Neural progenitor cell (in vitro differentiated cells): ENCODE results near the gene TSHZ3. TPM values are rescaled to one million over a fixed set of nuclear protein-coding genes. Genes with fewer than 3 reads are reported as not detected.

Experiments used
- DNase-seq: peaks from one replicate; pipeline ENCODE4 v3.0.0-alpha.2; 2016; ENCODE audit warnings: low spot score
- H2AFZ ChIP-seq: fragments of 200-600 bp; sonication (generic); replicated peaks from 2 replicates; pipeline ENCODE4 v1.6.1; 2016; ENCODE audit warnings: antibody characterized with exemption
- H3F3A ChIP-seq: fragments of 200-600 bp; sonication (generic); 2 replicates; pipeline ENCODE4 v1.6.1; 2016; ENCODE audit warnings: antibody characterized with exemption, low read depth
- H3K27ac ChIP-seq: fragments of 200-600 bp; sonication (generic); 2 replicates; pipeline ENCODE4 v1.5.1; 2016; ENCODE audit warnings: mild to moderate bottlenecking
- H3K27me3 ChIP-seq: fragments of 200-600 bp; sonication (generic); 2 replicates; pipeline ENCODE4 v1.6.1; 2016; ENCODE audit warnings: mild to moderate bottlenecking, moderate library complexity
- H3K36me3 ChIP-seq: fragments of 200-600 bp; sonication (generic); 2 replicates; pipeline ENCODE4 v1.5.1; 2016
- H3K4me1 ChIP-seq: fragments of 200-600 bp; sonication (generic); 2 replicates; pipeline ENCODE4 v1.6.1; 2016; ENCODE audit warnings: mixed run types
- H3K4me2 ChIP-seq: fragments of 200-600 bp; sonication (generic); 2 replicates; pipeline ENCODE4 v1.6.1; 2016
- H3K4me3 ChIP-seq: fragments of 200-600 bp; sonication (generic); 2 replicates; pipeline ENCODE4 v1.5.1; 2016
- H3K79me2 ChIP-seq: fragments of 200-600 bp; sonication (generic); 2 replicates; pipeline ENCODE4 v1.6.1; 2016; ENCODE audit warnings: low read depth
- H3K9ac ChIP-seq: fragments of 200-600 bp; sonication (generic); 2 replicates; pipeline ENCODE4 v1.6.1; 2016
- H3K9me3 ChIP-seq: fragments of 200-600 bp; sonication (generic); 2 replicates; pipeline ENCODE4 v1.5.1; 2016; ENCODE audit warnings: low read depth
- H4K20me1 ChIP-seq: fragments of 200-600 bp; sonication (generic); 2 replicates; pipeline ENCODE4 v1.6.1; 2016; ENCODE audit warnings: low read depth
- H3K27ac Mint-ChIP-seq: 3 replicates; pipeline ENCODE4 v1.8.0; 2021; ENCODE audit warnings: mixed read lengths
- H3K27me3 Mint-ChIP-seq: 2 replicates; pipeline ENCODE4 v1.8.0; 2022; ENCODE audit warnings: low read depth, mild to moderate bottlenecking, inconsistent platforms, moderate library complexity, mixed read lengths; ENCODE audit not compliant: insufficient read depth
- H3K36me3 Mint-ChIP-seq: 3 replicates; pipeline ENCODE4 v1.8.0; 2021; ENCODE audit warnings: mixed read lengths
- H3K4me1 Mint-ChIP-seq: 3 replicates; pipeline ENCODE4 v1.8.0; 2021; ENCODE audit warnings: mixed read lengths
- H3K4me3 Mint-ChIP-seq: 3 replicates; pipeline ENCODE4 v1.8.0; 2021; ENCODE audit warnings: mild to moderate bottlenecking, moderate library complexity, mixed read lengths
- H3K9me3 Mint-ChIP-seq: 3 replicates; pipeline ENCODE4 v1.8.0; 2020; ENCODE audit warnings: mixed read lengths
- CTCF ChIP-seq: fragments of 200-600 bp; sonication (generic); IDR thresholded peaks from 2 replicates; pipeline ENCODE4 v1.5.1; 2017; ENCODE audit warnings: antibody characterized with exemption, mild to moderate bottlenecking
- EZH2 ChIP-seq: fragments of 200-600 bp; sonication (generic); IDR thresholded peaks from 2 replicates; pipeline ENCODE4 v1.6.1; 2017; ENCODE audit warnings: antibody characterized with exemption, mild to moderate bottlenecking, moderate library complexity
- EZH2phosphoT487 ChIP-seq: fragments of 200-600 bp; sonication (generic); IDR thresholded peaks from 2 replicates; pipeline ENCODE4 v1.6.1; 2017; ENCODE audit warnings: antibody characterized with exemption
- total RNA-seq: library from RNA; depleted of rRNA; stranded (reverse); fragments of >200 nt; gene quantifications from 2 replicates; pipeline ENCODE4 v1.2.3, GENCODE V29; 2015; ENCODE audit warnings: low replicate concordance

TSHZ3 gene
- total RNA-seq, 1 donor from 2014 or later: 0.60 TPM

GRCh38 chr19:31289381-31289880, 59.8 kb downstream of the TSHZ3 start:
- H3K79me2 ChIP-seq: no peaks in the 10 kb centered on the region
- H3K9ac ChIP-seq: no peak overlapping the region
- no peaks in the 10 kb centered on the region for H3K36me3 Mint-ChIP-seq
- H3F3A ChIP-seq: no peaks in the 10 kb centered on the region
- H3K36me3 ChIP-seq: no peaks in the 10 kb centered on the region
- no peaks in the 10 kb centered on the region for H3K9me3 ChIP-seq
- H3K4me2 ChIP-seq: no peak overlapping the region
- H3K27me3 ChIP-seq: no peaks in the 10 kb centered on the region
- H3K4me3 ChIP-seq: no peak overlapping the region
- peaks cover 6% of the 10 kb centered on the region for H3K4me1 ChIP-seq
- H3K4me3 Mint-ChIP-seq: no peak overlapping the region
- no peaks in the 10 kb centered on the region for H3K9me3 Mint-ChIP-seq
- H3K4me1 Mint-ChIP-seq: peaks cover 15% of the 10 kb centered on the region
- DNase-seq: no peak
- TF ChIP-seq CTCF: no peak
- no peak for TF ChIP-seq EZH2
- TF ChIP-seq EZH2phosphoT487: no peak
- H3K27me3 Mint-ChIP-seq: peaks cover 8% of the 10 kb centered on the region
- H4K20me1 ChIP-seq: no peaks in the 10 kb centered on the region
- H2AFZ ChIP-seq: no peak overlapping the region
- H3K27ac ChIP-seq: no peak overlapping the region
- H3K27ac Mint-ChIP-seq: peak overlapping the region; percentile 78

GRCh38 chr19:31286491-31286890, 62.7 kb downstream of the TSHZ3 start:
- H3K4me1 Mint-ChIP-seq: peaks cover 15% of the 10 kb centered on the region
- H3K27ac Mint-ChIP-seq: no peak overlapping the region
- Histone ChIP-seq H4K20me1 (no peaks in the 10 kb centered on the region), H3K27me3 (no peaks in the 10 kb centered on the region), H3K4me2 (no peak overlapping the region), H3K79me2 (no peaks in the 10 kb centered on the region), H3F3A (no peaks in the 10 kb centered on the region), H3K27ac (no peak overlapping the region), H3K9me3 (no peaks in the 10 kb centered on the region), H3K36me3 (no peaks in the 10 kb centered on the region), H3K4me1 (peaks cover 6% of the 10 kb centered on the region), H3K4me3 (no peak overlapping the region), H3K9ac (no peak overlapping the region), H2AFZ (no peak overlapping the region)
- H3K4me3 Mint-ChIP-seq: no peak overlapping the region
- DNase-seq: no peak
- no peaks in the 10 kb centered on the region for H3K9me3 Mint-ChIP-seq
- H3K36me3 Mint-ChIP-seq: no peaks in the 10 kb centered on the region
- TF ChIP-seq EZH2phosphoT487 (no peak), EZH2 (no peak), CTCF (no peak)
- H3K27me3 Mint-ChIP-seq: peaks cover 7% of the 10 kb centered on the region

GRCh38 chr19:31285744-31286143, 63.5 kb downstream of the TSHZ3 start:
- Histone ChIP-seq H3K4me3 (no peak overlapping the region), H3K9ac (no peak overlapping the region), H3K9me3 (no peaks in the 10 kb centered on the region), H2AFZ (no peak overlapping the region), H3K4me1 (peaks cover under 1% of the 10 kb centered on the region), H3F3A (no peaks in the 10 kb centered on the region), H4K20me1 (no peaks in the 10 kb centered on the region), H3K79me2 (no peaks in the 10 kb centered on the region), H3K4me2 (no peak overlapping the region), H3K36me3 (no peaks in the 10 kb centered on the region), H3K27ac (no peak overlapping the region), H3K27me3 (no peaks in the 10 kb centered on the region)
- TF ChIP-seq CTCF (no peak), EZH2phosphoT487 (no peak), EZH2 (no peak)
- Mint-ChIP-seq H3K27ac (no peak overlapping the region), H3K4me1 (peaks cover 12% of the 10 kb centered on the region), H3K4me3 (no peak overlapping the region), H3K9me3 (no peaks in the 10 kb centered on the region), H3K36me3 (no peaks in the 10 kb centered on the region), H3K27me3 (peaks cover 7% of the 10 kb centered on the region)
- DNase-seq: peak; percentile 13
